ENCODE results near the gene FBRS. TPM values are rescaled to one million over a fixed set of nuclear protein-coding genes. Genes with fewer than 3 reads are reported as not detected.
A peak's percentile ranks its signal among the peaks of the same experiment; 100 is the strongest.

The FBRS gene
- total RNA-seq, 1 donor from 2014 or later: 30.4 TPM

GRCh38 chr16:30637944-30638343, 20.3 kb upstream of the FBRS start:
- intact Hi-C loops (cut with micrococcal nuclease): no loop called here
- ATAC-seq: no peak
- DNase-seq: no peak

- ATAC-seq: no peak
- intact Hi-C loops (cut with micrococcal nuclease): no loop called here
- DNase-seq: no peak
Measured at GRCh38 chr16:30641378-30641982, 16.8 kb upstream of the FBRS start.

- no peak for ATAC-seq
- intact Hi-C loops (cut with micrococcal nuclease): no loop called here
Measured at GRCh38 chr16:30644334-30644830, 13.8 kb upstream of the FBRS start.

GRCh38 chr16:30645727-30646126, 12.5 kb upstream of the FBRS start:
- intact Hi-C loops (cut with micrococcal nuclease): no loop called here
- DNase-seq: no peak
- no peak for ATAC-seq

More at GRCh38 chr16:30644334-30644830, 13.8 kb upstream of the FBRS start:
- DNase-seq: no peak

- ATAC-seq: no peak
- DNase-seq: no peak
- intact Hi-C loops (cut with micrococcal nuclease): no loop called here
Measured at GRCh38 chr16:30647274-30647571, 11.0 kb upstream of the FBRS start.

- peak; percentile 58 for DNase-seq
- intact Hi-C loops (cut with micrococcal nuclease): no loop called here
- ATAC-seq: no peak
Measured at GRCh38 chr16:30649725-30650368, 8.4 kb upstream of the FBRS start.

- peak; percentile 100 for DNase-seq
- peak; percentile 93 for ATAC-seq
- intact Hi-C loops (cut with micrococcal nuclease): no loop called here
Measured at GRCh38 chr16:30650369-30651123, 7.7 kb upstream of the FBRS start, which contains the start of gene PRR14. Gene PRR14, plus strand, starts transcription at chr16:30650960. Its CDS starts 686 bp downstream, at chr16:30651646.

- DNase-seq (peak; percentile 85), ATAC-seq (peak; percentile 82)
- intact Hi-C loops (cut with micrococcal nuclease): no loop called here
Measured at GRCh38 chr16:30651124-30652004, 6.9 kb upstream of the FBRS start.

- no peak for ATAC-seq
- intact Hi-C loops (cut with micrococcal nuclease): no loop called here
Measured at GRCh38 chr16:30652005-30652296, 6.3 kb upstream of the FBRS start.

GRCh38 chr16:30652718-30653117, 5.5 kb upstream of the FBRS start:
- intact Hi-C loops (cut with micrococcal nuclease): no loop called here
- DNase-seq (no peak), ATAC-seq (no peak)

More at GRCh38 chr16:30652005-30652296, 6.3 kb upstream of the FBRS start:
- no peak for DNase-seq

GRCh38 chr16:30654856-30655255, 3.4 kb upstream of the FBRS start:
- ATAC-seq (no peak), DNase-seq (no peak)
- intact Hi-C loops (cut with micrococcal nuclease): no loop called here

GRCh38 chr16:30655815-30656347, 2.4 kb upstream of the FBRS start:
- intact Hi-C loops (cut with micrococcal nuclease): no loop called here
- ATAC-seq (no peak), DNase-seq (no peak)

GRCh38 chr16:30656388-30656787, 1.8 kb upstream of the FBRS start:
- DNase-seq (no peak), ATAC-seq (no peak)
- intact Hi-C loops (cut with micrococcal nuclease): no loop called here

GRCh38 chr16:30656974-30657865, 1.0 kb upstream of the FBRS start:
- no peak for ATAC-seq
- intact Hi-C loops (cut with micrococcal nuclease): no loop called here
- DNase-seq: no peak

- intact Hi-C loops (cut with micrococcal nuclease): no loop called here
- DNase-seq (peak; percentile 86), ATAC-seq (peak; percentile 36)
Measured at GRCh38 chr16:30658731-30659506, 688 bp downstream of the FBRS start.

GRCh38 chr16:30659507-30660423, 1.5 kb downstream of the FBRS start:
- DNase-seq (peak; percentile 48), ATAC-seq (no peak)
- intact Hi-C loops (cut with micrococcal nuclease): no loop called here

Data from left ventricle myocardium superior (tissue), 1 donor.